ENCODE measurements around the gene CDK15. TPM values are rescaled to one million over a fixed set of nuclear protein-coding genes. Genes with fewer than 3 reads are reported as not detected.

CDK15 gene
- total RNA-seq = 1 to 10 TPM in 2 of 3 donors, under 1 TPM in 1; 0.33 to 4.6 (median 2.2) TPM

GRCh38 chr2:201806442-201807170 lies at the start of gene CDK15:
Gene CDK15 (plus strand): TSS chr2:201806537. CDS start chr2:201806665, 128 bp downstream.
- no peaks in the 10 kb centered on the region for H3K9me3 ChIP-seq
- no peaks in the 10 kb centered on the region for H3K4me1 ChIP-seq
- peak within 1 kb of the TSS; percentile 2 to 31 (median 10) for H3K4me3 ChIP-seq
- no peak for TF ChIP-seq CTCF (IDR thresholded peaks at IDR 0.05)
- H3K36me3 ChIP-seq = no peaks in the 10 kb centered on the region
- H3K27me3 ChIP-seq = no peaks in the 10 kb centered on the region
- DNase-seq (ENCODE audit: low spot score in 2 of 2) = no peak
- H3K27ac ChIP-seq = peak within 1 kb of the TSS; percentile 23 to 67
- intact Hi-C loops (cut with DNase I; ENCODE audit: low total_unique reads) = loop anchor here (10.0 kb wide), 1 partner anchor 358 kb away; no protein-coding TSS in a partner anchor

- H3K36me3 ChIP-seq = peaks cover 8% of the 10 kb centered on the region
- no peaks in the 10 kb centered on the region for H3K9me3 ChIP-seq
- no peak overlapping the region for H3K27ac ChIP-seq
- no peak overlapping the region for H3K4me3 ChIP-seq
- TF ChIP-seq POLR2AphosphoS5 (IDR thresholded peaks at IDR 0.05) (no peak), CTCF (IDR thresholded peaks at IDR 0.05) (no peak), POLR2A (IDR thresholded peaks at IDR 0.05) (no peak)
- no peaks in the 10 kb centered on the region for H3K27me3 ChIP-seq
- H3K4me1 ChIP-seq = no peaks in the 10 kb centered on the region
- no peak for DNase-seq (ENCODE audit: low spot score in 2 of 2)
- intact Hi-C loops (cut with DNase I; ENCODE audit: low total_unique reads) = no loop called here
Observed at GRCh38 chr2:201758234-201758633, 48.1 kb upstream of the CDK15 start.

- no peaks in the 10 kb centered on the region for H3K27me3 ChIP-seq
- H3K4me1 ChIP-seq = no peaks in the 10 kb centered on the region
- peaks cover 8% of the 10 kb centered on the region for H3K36me3 ChIP-seq
- H3K4me3 ChIP-seq = no peak overlapping the region
- no peak for DNase-seq (ENCODE audit: low spot score in 2 of 2)
- TF ChIP-seq POLR2A (IDR thresholded peaks at IDR 0.05) (no peak), CTCF (IDR thresholded peaks at IDR 0.05) (no peak)
- no peaks in the 10 kb centered on the region for H3K9me3 ChIP-seq
- intact Hi-C loops (cut with DNase I; ENCODE audit: low total_unique reads) = no loop called here
- no peak overlapping the region for H3K27ac ChIP-seq
Observed at GRCh38 chr2:201758873-201759272, 47.5 kb upstream of the CDK15 start.

GRCh38 chr2:201759567-201759966 lies 46.8 kb upstream of the CDK15 start:
- intact Hi-C loops (cut with DNase I; ENCODE audit: low total_unique reads) = no loop called here

More at GRCh38 chr2:201759567-201759966, 46.8 kb upstream of the CDK15 start:
- peaks cover 8% of the 10 kb centered on the region for H3K36me3 ChIP-seq
- TF ChIP-seq CTCF (IDR thresholded peaks at IDR 0.05) (no peak), POLR2AphosphoS5 (IDR thresholded peaks at IDR 0.05) (no peak), POLR2A (IDR thresholded peaks at IDR 0.05) (no peak)
- no peaks in the 10 kb centered on the region for H3K9me3 ChIP-seq
- H3K27ac ChIP-seq = no peak overlapping the region
- no peak overlapping the region for H3K4me3 ChIP-seq
- DNase-seq (ENCODE audit: low spot score in 2 of 2) = no peak
- no peaks in the 10 kb centered on the region for H3K4me1 ChIP-seq
- H3K27me3 ChIP-seq = no peaks in the 10 kb centered on the region
